Type B pancreatic cell (in vitro differentiated cells): Measurements from ENCODE around the gene KLHL6. TPM values are rescaled to one million over a fixed set of nuclear protein-coding genes. Genes with fewer than 3 reads are reported as not detected.

Source experiments
- DNase-seq: peaks from one replicate; pipeline ENCODE4 v3.0.0; 2021; ENCODE audit warnings: mixed read lengths; ENCODE audit not compliant: unreplicated experiment; ENCODE audit errors: extremely low spot score
- H3K27ac Mint-ChIP-seq: 2 replicates; pipeline ENCODE4 v1.8.0; 2021; ENCODE audit warnings: mild to moderate bottlenecking, mixed read lengths
- H3K27me3 Mint-ChIP-seq: 2 replicates; pipeline ENCODE4 v1.8.0; 2021; ENCODE audit warnings: mixed read lengths
- H3K36me3 Mint-ChIP-seq: 2 replicates; pipeline ENCODE4 v1.8.0; 2021; ENCODE audit warnings: mixed read lengths
- H3K4me1 Mint-ChIP-seq: one replicate; pipeline ENCODE4 v1.8.0; 2021; ENCODE audit warnings: mixed read lengths; ENCODE audit not compliant: unreplicated experiment
- H3K4me3 Mint-ChIP-seq: 2 replicates; pipeline ENCODE4 v1.8.0; 2021; ENCODE audit warnings: mild to moderate bottlenecking, mixed read lengths
- H3K9me3 Mint-ChIP-seq: 2 replicates; pipeline ENCODE4 v1.8.0; 2021; ENCODE audit warnings: mixed read lengths
- total RNA-seq: library from RNA; stranded (reverse); gene quantifications from 2 replicates; pipeline ENCODE4 v1.2.1, GENCODE V29; 2021; ENCODE audit warnings: low replicate concordance
- TF ChIP-seq, protein P1 (sequence below): fragments of 200-600 bp; sonication (generic); conservative IDR thresholded peaks from 2 replicates; pipeline ENCODE4 v1.5.0; 2021; ENCODE audit warnings: antibody characterized with exemption, mild to moderate bottlenecking

Gene KLHL6
- total RNA-seq, 1 donor from 2014 or later = not detected

DNA sequence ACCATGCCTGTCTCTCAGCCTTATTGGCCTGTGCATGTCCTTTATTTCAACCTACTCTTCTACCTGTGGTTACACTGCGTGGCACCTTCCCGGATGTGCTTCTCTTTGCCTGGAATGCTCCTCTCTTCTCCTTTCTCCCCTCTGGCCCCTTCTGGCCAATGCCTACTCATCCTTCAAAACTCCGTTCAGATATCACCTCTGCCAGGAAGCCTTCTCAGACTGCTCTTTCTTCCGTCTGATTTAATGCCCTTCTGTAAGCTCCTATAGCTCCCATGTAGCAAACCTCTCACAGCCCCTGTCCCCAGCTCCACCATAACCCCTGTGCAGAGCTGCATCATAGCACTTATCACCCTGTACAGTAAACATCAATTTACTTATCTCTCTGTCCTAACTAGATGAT is 13.2 kb downstream of the KLHL6 start:
- TF ChIP-seq, protein P1, sequence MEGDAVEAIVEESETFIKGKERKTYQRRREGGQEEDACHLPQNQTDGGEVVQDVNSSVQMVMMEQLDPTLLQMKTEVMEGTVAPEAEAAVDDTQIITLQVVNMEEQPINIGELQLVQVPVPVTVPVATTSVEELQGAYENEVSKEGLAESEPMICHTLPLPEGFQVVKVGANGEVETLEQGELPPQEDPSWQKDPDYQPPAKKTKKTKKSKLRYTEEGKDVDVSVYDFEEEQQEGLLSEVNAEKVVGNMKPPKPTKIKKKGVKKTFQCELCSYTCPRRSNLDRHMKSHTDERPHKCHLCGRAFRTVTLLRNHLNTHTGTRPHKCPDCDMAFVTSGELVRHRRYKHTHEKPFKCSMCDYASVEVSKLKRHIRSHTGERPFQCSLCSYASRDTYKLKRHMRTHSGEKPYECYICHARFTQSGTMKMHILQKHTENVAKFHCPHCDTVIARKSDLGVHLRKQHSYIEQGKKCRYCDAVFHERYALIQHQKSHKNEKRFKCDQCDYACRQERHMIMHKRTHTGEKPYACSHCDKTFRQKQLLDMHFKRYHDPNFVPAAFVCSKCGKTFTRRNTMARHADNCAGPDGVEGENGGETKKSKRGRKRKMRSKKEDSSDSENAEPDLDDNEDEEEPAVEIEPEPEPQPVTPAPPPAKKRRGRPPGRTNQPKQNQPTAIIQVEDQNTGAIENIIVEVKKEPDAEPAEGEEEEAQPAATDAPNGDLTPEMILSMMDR = no peak
- Mint-ChIP-seq H3K36me3 (no peaks in the 10 kb centered on the region), H3K27me3 (no peaks in the 10 kb centered on the region), H3K9me3 (no peaks in the 10 kb centered on the region), H3K4me1 (no peaks in the 10 kb centered on the region), H3K4me3 (no peak overlapping the region), H3K27ac (no peak overlapping the region)
- no peak for DNase-seq

- no peak overlapping the region for H3K27ac Mint-ChIP-seq
- no peaks in the 10 kb centered on the region for H3K9me3 Mint-ChIP-seq
- H3K4me1 Mint-ChIP-seq = no peaks in the 10 kb centered on the region
- H3K4me3 Mint-ChIP-seq = no peak overlapping the region
- no peaks in the 10 kb centered on the region for H3K27me3 Mint-ChIP-seq
- no peak for DNase-seq
- H3K36me3 Mint-ChIP-seq = no peaks in the 10 kb centered on the region
- TF ChIP-seq, protein P1 = no peak
Observed at GRCh38 chr3:183541738-183542137, 13.8 kb downstream of the KLHL6 start.

DNA sequence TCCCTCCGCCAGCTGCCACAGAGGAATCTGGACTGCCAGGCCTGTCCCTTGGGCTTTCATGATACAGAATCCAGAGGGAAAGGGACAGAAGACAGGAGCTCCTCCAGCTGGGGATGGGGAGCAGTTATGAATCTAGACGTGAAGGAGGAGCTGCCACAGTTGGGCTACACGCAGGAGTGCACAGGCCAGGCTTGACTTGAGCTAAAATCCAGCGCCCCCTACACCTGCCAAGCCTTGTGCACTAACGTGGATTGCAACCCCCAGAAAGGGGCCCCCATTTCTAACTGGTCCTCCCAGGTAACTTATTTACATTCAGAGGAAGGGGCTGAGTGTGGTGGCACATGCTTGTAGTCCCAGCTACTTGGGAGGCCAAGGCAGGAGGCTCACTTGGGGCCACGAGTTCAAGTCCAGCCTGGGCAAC is 14.3 kb downstream of the KLHL6 start:
- TF ChIP-seq, protein P1 = no peak
- H3K27ac Mint-ChIP-seq = no peak overlapping the region
- H3K27me3 Mint-ChIP-seq = no peaks in the 10 kb centered on the region
- H3K36me3 Mint-ChIP-seq = no peaks in the 10 kb centered on the region
- H3K4me3 Mint-ChIP-seq = no peak overlapping the region
- no peaks in the 10 kb centered on the region for H3K9me3 Mint-ChIP-seq
- no peak for DNase-seq
- no peaks in the 10 kb centered on the region for H3K4me1 Mint-ChIP-seq

DNA sequence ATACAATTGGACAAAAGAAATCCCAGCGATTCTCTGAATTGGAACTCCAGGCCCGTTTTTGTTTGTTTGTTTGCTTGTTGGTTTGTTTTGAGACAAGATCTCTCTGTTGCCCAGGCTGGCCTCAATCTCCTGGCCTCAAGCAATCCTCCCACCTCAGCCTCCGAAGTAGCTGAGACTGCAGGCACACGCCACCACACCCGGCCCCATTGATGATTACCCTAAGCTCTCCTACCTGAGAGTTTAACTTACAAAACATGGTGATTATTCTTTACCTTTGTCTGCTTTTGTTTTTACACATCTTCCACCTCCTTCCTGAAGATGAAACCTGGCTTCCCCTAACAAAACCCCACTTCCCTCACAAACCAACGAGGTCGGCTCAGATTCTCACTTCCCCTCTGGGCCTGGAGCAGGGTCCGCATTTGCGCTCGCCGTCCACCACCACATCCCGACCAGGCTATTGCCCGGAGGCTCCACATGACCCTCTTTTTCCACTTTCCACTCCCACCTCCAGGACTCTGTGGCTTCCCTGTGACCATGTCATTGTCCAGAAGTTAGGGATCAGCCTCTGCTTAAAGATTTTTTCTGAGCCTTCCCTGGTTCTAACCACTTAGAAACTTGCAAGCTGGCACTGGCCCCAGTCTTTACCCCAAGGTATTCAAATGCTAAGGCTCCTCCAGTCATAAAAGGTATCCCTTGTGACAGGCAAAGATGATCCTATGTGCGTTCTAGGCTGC is 14.8 kb downstream of the KLHL6 start:
- DNase-seq = no peak
- no peaks in the 10 kb centered on the region for H3K36me3 Mint-ChIP-seq
- H3K9me3 Mint-ChIP-seq = no peaks in the 10 kb centered on the region
- TF ChIP-seq, protein P1 = no peak
- H3K27me3 Mint-ChIP-seq = no peaks in the 10 kb centered on the region
- H3K4me3 Mint-ChIP-seq = no peak overlapping the region
- H3K27ac Mint-ChIP-seq = no peak overlapping the region
- no peaks in the 10 kb centered on the region for H3K4me1 Mint-ChIP-seq

GRCh38 chr3:183539811-183540210 is 15.7 kb downstream of the KLHL6 start:
- Mint-ChIP-seq H3K4me1 (no peaks in the 10 kb centered on the region), H3K36me3 (no peaks in the 10 kb centered on the region), H3K9me3 (no peaks in the 10 kb centered on the region), H3K27ac (no peak overlapping the region), H3K27me3 (no peaks in the 10 kb centered on the region), H3K4me3 (no peak overlapping the region)
- TF ChIP-seq, protein P1 = no peak
- DNase-seq = no peak
